ENCODE results near the gene KDM4D. TPM values are rescaled to one million over a fixed set of nuclear protein-coding genes. Genes with fewer than 3 reads are reported as not detected.

Gene KDM4D
- total RNA-seq, 1 donor from 2014 or later = 0.93 TPM

- Mint-ChIP-seq H3K4me1 (ENCODE audit: low read depth, unreplicated experiment) (peaks cover 24% of the 10 kb centered on the region), H3K36me3 (ENCODE audit: low read depth, unreplicated experiment) (peaks cover 9% of the 10 kb centered on the region), H3K9me3 (ENCODE audit: unreplicated experiment) (peaks cover 13% of the 10 kb centered on the region), H3K4me3 (ENCODE audit: unreplicated experiment) (no peak overlapping the region), H3K27me3 (ENCODE audit: low read depth, unreplicated experiment) (peaks cover 2% of the 10 kb centered on the region), H3K27ac (ENCODE audit: unreplicated experiment) (no peak overlapping the region)
- no peaks in the 10 kb centered on the region for H3K79me2 ChIP-seq (ENCODE audit: insufficient read depth, low read length)
- TF ChIP-seq EZH2 (IDR thresholded peaks at IDR 0.05; ENCODE audit: insufficient read depth, low read length) (no peak), CTCF (IDR thresholded peaks at IDR 0.05; ENCODE audit: insufficient read depth, low read depth, low read length) (no peak)
- H3K9ac ChIP-seq (ENCODE audit: low read length) = no peak overlapping the region
- DNase-seq (ENCODE audit: low read depth) (no peak), FAIRE-seq (no peak)
- no peak overlapping the region for H3K27ac ChIP-seq (ENCODE audit: low read depth, low read length)
- H3K4me3 ChIP-seq (ENCODE audit: insufficient read depth, low read depth, low read length) = no peak overlapping the region
- no peak overlapping the region for H2AFZ ChIP-seq (ENCODE audit: low read depth, low read length)
- peaks cover 34% of the 10 kb centered on the region for H3K4me1 ChIP-seq (ENCODE audit: insufficient read depth, low read length)
- no peaks in the 10 kb centered on the region for H3K9me3 ChIP-seq (ENCODE audit: insufficient read depth, low read depth, low read length)
- H3K27me3 ChIP-seq (ENCODE audit: insufficient read depth, low read length) = no peaks in the 10 kb centered on the region
- H3K36me3 ChIP-seq (ENCODE audit: insufficient read depth, low read length) = no peaks in the 10 kb centered on the region
- H4K20me1 ChIP-seq (ENCODE audit: insufficient read depth, low read length) = no peaks in the 10 kb centered on the region
- no peak overlapping the region for H3K4me2 ChIP-seq (ENCODE audit: low read length)
Measured at GRCh38 chr11:94924612-94925011, 48.9 kb upstream of the KDM4D start.

DNA sequence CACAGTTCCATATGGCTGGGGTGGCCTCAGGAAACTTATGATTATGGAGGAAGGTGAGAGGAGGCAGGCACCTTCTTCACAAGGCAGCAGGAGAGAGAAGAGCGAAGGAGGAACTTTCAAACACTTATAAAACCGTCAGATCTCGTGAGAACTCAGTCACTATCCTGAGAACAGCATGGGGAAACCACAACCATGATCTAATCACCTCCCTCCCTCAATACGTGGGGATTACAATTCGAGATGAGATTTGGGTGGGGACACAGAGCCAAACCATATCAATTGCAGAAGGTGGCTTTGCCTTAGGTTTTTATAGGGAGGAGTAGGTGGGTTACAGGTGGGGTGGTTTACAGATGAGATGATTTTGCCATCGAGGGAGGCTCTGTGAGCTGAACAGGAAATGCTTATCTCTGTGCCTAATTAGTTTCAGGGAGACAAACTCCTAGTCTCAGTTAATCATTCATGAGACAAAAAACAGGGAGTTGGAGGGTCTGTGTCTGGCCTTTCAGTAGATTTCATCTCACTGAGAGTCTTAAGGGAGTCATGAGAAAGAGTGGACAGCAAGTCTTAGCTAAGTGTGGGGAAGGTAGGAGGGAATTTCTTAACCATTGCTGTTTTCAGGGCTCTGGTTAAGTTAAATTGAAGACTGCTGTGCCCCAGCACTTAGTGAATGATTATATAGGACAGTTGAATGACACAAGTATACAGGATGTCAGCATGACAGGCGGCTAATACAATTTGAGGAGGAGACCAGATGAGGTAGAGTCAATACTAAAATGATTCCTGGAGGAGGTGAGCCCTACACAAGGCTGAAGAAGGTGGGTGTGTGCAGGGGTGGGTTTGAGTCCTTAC, 47.9 kb upstream of the KDM4D start:
- Histone ChIP-seq H3K36me3 (ENCODE audit: insufficient read depth, low read length) (no peaks in the 10 kb centered on the region), H3K27ac (ENCODE audit: low read depth, low read length) (peak overlapping the region; percentile 79), H3K4me1 (ENCODE audit: insufficient read depth, low read length) (peaks cover 34% of the 10 kb centered on the region), H4K20me1 (ENCODE audit: insufficient read depth, low read length) (no peaks in the 10 kb centered on the region), H3K9ac (ENCODE audit: low read length) (peak overlapping the region; percentile 56), H3K4me3 (ENCODE audit: insufficient read depth, low read depth, low read length) (no peak overlapping the region), H2AFZ (ENCODE audit: low read depth, low read length) (peak overlapping the region; percentile 30), H3K79me2 (ENCODE audit: insufficient read depth, low read length) (no peaks in the 10 kb centered on the region), H3K9me3 (ENCODE audit: insufficient read depth, low read depth, low read length) (no peaks in the 10 kb centered on the region), H3K27me3 (ENCODE audit: insufficient read depth, low read length) (no peaks in the 10 kb centered on the region), H3K4me2 (ENCODE audit: low read length) (peak overlapping the region; percentile 68)
- Mint-ChIP-seq H3K4me1 (ENCODE audit: low read depth, unreplicated experiment) (peaks cover 20% of the 10 kb centered on the region), H3K36me3 (ENCODE audit: low read depth, unreplicated experiment) (peaks cover 7% of the 10 kb centered on the region), H3K27ac (ENCODE audit: unreplicated experiment) (peak overlapping the region; percentile 2), H3K4me3 (ENCODE audit: unreplicated experiment) (no peak overlapping the region), H3K27me3 (ENCODE audit: low read depth, unreplicated experiment) (peaks cover 6% of the 10 kb centered on the region), H3K9me3 (ENCODE audit: unreplicated experiment) (peaks cover 13% of the 10 kb centered on the region)
- no peak for FAIRE-seq
- TF ChIP-seq CTCF (IDR thresholded peaks at IDR 0.05; ENCODE audit: insufficient read depth, low read depth, low read length) (no peak), EZH2 (IDR thresholded peaks at IDR 0.05; ENCODE audit: insufficient read depth, low read length) (no peak)
- no peak for DNase-seq (ENCODE audit: low read depth)

DNA sequence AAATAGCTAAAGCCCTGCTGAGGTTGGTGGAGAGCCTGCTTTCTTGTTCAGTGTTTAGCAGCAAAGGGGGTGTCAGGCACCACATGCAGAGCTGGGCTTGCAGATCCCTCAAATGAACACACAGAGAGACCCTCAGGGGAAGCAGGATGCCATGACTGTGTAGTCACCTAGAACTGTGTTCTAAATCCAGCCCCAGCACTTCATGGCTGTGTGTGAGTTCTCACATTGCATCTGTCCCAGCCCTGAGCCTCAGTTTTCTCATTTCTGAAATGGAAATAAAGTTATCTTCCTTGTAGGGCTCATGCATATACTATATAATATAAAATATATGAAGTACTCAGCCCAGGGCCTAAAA, 47.3 kb upstream of the KDM4D start:
- peak overlapping the region; percentile 68 for H3K4me2 ChIP-seq (ENCODE audit: low read length)
- Mint-ChIP-seq H3K4me3 (ENCODE audit: unreplicated experiment) (no peak overlapping the region), H3K27ac (ENCODE audit: unreplicated experiment) (peak overlapping the region; percentile 2), H3K9me3 (ENCODE audit: unreplicated experiment) (peaks cover 13% of the 10 kb centered on the region), H3K4me1 (ENCODE audit: low read depth, unreplicated experiment) (peaks cover 19% of the 10 kb centered on the region), H3K36me3 (ENCODE audit: low read depth, unreplicated experiment) (peaks cover 7% of the 10 kb centered on the region), H3K27me3 (ENCODE audit: low read depth, unreplicated experiment) (peaks cover 5% of the 10 kb centered on the region)
- no peaks in the 10 kb centered on the region for H3K36me3 ChIP-seq (ENCODE audit: insufficient read depth, low read length)
- no peaks in the 10 kb centered on the region for H3K79me2 ChIP-seq (ENCODE audit: insufficient read depth, low read length)
- no peaks in the 10 kb centered on the region for H4K20me1 ChIP-seq (ENCODE audit: insufficient read depth, low read length)
- H3K4me3 ChIP-seq (ENCODE audit: insufficient read depth, low read depth, low read length) = no peak overlapping the region
- no peaks in the 10 kb centered on the region for H3K9me3 ChIP-seq (ENCODE audit: insufficient read depth, low read depth, low read length)
- H3K9ac ChIP-seq (ENCODE audit: low read length) = peak overlapping the region; percentile 56
- H2AFZ ChIP-seq (ENCODE audit: low read depth, low read length) = peak overlapping the region; percentile 30
- DNase-seq (ENCODE audit: low read depth) (peak; percentile 34), FAIRE-seq (peak; percentile 13)
- H3K27ac ChIP-seq (ENCODE audit: low read depth, low read length) = peak overlapping the region; percentile 79
- no peak for TF ChIP-seq EZH2 (IDR thresholded peaks at IDR 0.05; ENCODE audit: insufficient read depth, low read length)
- no peak for TF ChIP-seq CTCF (IDR thresholded peaks at IDR 0.05; ENCODE audit: insufficient read depth, low read depth, low read length)
- peaks cover 34% of the 10 kb centered on the region for H3K4me1 ChIP-seq (ENCODE audit: insufficient read depth, low read length)
- no peaks in the 10 kb centered on the region for H3K27me3 ChIP-seq (ENCODE audit: insufficient read depth, low read length)

All from astrocyte (in vitro differentiated cells and primary cell).